Ishikawa (cell line): ENCODE results near the gene APOBEC3A.

Source experiments
- CEBPB ChIP-seq: IDR thresholded peaks from 2 replicates; pipeline ENCODE4 v1.6.1; 2012
- CREB1 ChIP-seq: IDR thresholded peaks from 2 replicates; pipeline ENCODE4 v1.6.1; 2012; ENCODE audit warnings: low read depth
- EGR1 ChIP-seq: IDR thresholded peaks from 2 replicates; pipeline ENCODE4 v1.6.1; 2012
- EP300 ChIP-seq: IDR thresholded peaks from 2 replicates; pipeline ENCODE4 v1.6.1; 2012; ENCODE audit warnings: borderline replicate concordance
- FOXM1 ChIP-seq: IDR thresholded peaks from 2 replicates; pipeline ENCODE4 v1.6.1; 2012; ENCODE audit warnings: low read depth, borderline replicate concordance
- MAX ChIP-seq: IDR thresholded peaks from 2 replicates; pipeline ENCODE4 v1.6.1; 2012
- NFIC ChIP-seq: IDR thresholded peaks from 2 replicates; pipeline ENCODE4 v1.6.1; 2012
- RAD21 ChIP-seq: IDR thresholded peaks from 2 replicates; pipeline ENCODE4 v1.6.1; 2012; ENCODE audit warnings: low read depth
- TAF1 ChIP-seq: IDR thresholded peaks from 2 replicates; pipeline ENCODE4 v1.6.1; 2012; ENCODE audit warnings: low read depth, mild to moderate bottlenecking
- TCF12 ChIP-seq: IDR thresholded peaks from 2 replicates; pipeline ENCODE4 v1.6.1; 2012; ENCODE audit warnings: low read depth
- TEAD4 ChIP-seq: IDR thresholded peaks from 2 replicates; pipeline ENCODE4 v1.6.1; 2012
- USF1 ChIP-seq: IDR thresholded peaks from 2 replicates; pipeline ENCODE4 v1.6.1; 2012
- YY1 ChIP-seq: IDR thresholded peaks from 2 replicates; pipeline ENCODE4 v1.6.1; 2012; ENCODE audit warnings: low read depth
- ZBTB7A ChIP-seq: IDR thresholded peaks from 2 replicates; pipeline ENCODE4 v1.6.1; 2012; ENCODE audit warnings: low read depth
- TF ChIP-seq, protein P1 (sequence below): IDR thresholded peaks from 2 replicates; pipeline ENCODE4 v1.6.1; 2012; ENCODE audit warnings: low read depth, mild to moderate bottlenecking

APOBEC3A gene

DNA sequence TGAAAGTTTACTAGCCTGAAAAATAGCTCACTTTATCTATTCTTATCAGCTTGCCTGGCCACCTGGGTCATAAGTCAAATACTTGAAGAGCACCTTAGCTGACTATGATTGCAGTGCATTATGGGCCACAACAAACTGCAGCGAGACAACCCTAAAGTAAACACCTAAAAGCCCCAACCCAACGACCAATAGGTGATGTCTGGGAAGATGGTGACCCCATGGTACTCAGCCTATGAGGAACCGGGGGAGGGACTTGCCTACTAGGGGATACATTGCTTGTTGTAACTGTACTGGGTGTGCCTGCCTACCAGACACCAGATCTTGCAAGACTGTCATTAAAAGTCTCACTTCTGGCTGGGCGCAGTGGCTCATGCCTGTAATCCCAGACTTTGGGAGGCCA, 35.6 kb upstream of the APOBEC3A start:
- no peak for TF ChIP-seq USF1
- TF ChIP-seq TCF12: no peak
- TF ChIP-seq MAX: no peak
- no peak for TF ChIP-seq EP300
- TF ChIP-seq, protein P1, sequence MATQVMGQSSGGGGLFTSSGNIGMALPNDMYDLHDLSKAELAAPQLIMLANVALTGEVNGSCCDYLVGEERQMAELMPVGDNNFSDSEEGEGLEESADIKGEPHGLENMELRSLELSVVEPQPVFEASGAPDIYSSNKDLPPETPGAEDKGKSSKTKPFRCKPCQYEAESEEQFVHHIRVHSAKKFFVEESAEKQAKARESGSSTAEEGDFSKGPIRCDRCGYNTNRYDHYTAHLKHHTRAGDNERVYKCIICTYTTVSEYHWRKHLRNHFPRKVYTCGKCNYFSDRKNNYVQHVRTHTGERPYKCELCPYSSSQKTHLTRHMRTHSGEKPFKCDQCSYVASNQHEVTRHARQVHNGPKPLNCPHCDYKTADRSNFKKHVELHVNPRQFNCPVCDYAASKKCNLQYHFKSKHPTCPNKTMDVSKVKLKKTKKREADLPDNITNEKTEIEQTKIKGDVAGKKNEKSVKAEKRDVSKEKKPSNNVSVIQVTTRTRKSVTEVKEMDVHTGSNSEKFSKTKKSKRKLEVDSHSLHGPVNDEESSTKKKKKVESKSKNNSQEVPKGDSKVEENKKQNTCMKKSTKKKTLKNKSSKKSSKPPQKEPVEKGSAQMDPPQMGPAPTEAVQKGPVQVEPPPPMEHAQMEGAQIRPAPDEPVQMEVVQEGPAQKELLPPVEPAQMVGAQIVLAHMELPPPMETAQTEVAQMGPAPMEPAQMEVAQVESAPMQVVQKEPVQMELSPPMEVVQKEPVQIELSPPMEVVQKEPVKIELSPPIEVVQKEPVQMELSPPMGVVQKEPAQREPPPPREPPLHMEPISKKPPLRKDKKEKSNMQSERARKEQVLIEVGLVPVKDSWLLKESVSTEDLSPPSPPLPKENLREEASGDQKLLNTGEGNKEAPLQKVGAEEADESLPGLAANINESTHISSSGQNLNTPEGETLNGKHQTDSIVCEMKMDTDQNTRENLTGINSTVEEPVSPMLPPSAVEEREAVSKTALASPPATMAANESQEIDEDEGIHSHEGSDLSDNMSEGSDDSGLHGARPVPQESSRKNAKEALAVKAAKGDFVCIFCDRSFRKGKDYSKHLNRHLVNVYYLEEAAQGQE: no peak
- no peak for TF ChIP-seq CEBPB
- TF ChIP-seq YY1: no peak
- TF ChIP-seq TEAD4: no peak
- TF ChIP-seq FOXM1: no peak
- no peak for TF ChIP-seq CREB1
- no peak for TF ChIP-seq ZBTB7A
- no peak for TF ChIP-seq RAD21
- no peak for TF ChIP-seq NFIC
- TF ChIP-seq TAF1: no peak
- TF ChIP-seq EGR1: no peak

- 0 out of 2 replicates have a peak, but pooled peaks have one; percentile 3 for TF ChIP-seq RAD21
- TF ChIP-seq USF1: peak; percentile 99
- TF ChIP-seq CREB1: no peak
Measured at GRCh38 chr22:38923463-38924346, 33.7 kb upstream of the APOBEC3A start.

DNA sequence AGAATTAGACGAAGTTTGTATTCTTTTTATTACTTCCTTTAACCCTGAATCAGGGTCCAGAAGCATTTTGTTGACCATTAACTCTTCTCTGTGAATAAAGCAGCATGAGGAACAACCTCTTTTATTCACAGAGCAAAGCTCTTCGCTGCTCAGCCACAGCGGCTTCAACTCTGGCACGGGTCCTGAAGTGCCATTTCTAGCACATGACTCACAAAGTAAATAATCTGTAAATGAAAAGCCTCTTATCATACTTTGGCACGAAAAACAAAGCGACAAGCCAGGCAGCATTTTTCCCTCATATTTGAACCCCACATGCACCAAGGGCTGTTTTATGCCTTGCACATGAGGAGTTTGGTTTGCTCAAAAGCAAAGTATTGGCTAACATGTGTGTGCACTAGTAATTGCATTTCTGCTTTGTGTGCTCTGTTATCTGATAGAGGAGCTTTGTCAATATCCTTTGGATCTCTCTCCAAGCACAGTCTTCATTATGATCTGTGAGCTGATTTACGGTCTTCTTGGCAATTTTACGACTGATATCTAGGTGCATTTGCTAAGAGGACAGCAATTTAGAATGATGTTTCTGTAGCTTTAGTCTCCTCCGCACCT, 33.0 kb upstream of the APOBEC3A start:
- no peak for TF ChIP-seq EGR1
- no peak for TF ChIP-seq TAF1
- no peak for TF ChIP-seq RAD21
- TF ChIP-seq USF1: no peak
- no peak for TF ChIP-seq CEBPB
- TF ChIP-seq EP300: peak; percentile 77
- peak; percentile 79 for TF ChIP-seq FOXM1
- TF ChIP-seq TCF12: peak; percentile 90
- TF ChIP-seq MAX: peak; percentile 78; the same call in 1 of the 2 replicates
- TF ChIP-seq CREB1: no peak
- TF ChIP-seq, protein P1: peak; percentile 17; the same call in 1 of the 2 replicates
- peak; percentile 93 for TF ChIP-seq TEAD4
- TF ChIP-seq YY1: peak; percentile 41; the same call in 1 of the 2 replicates
- TF ChIP-seq ZBTB7A: 0 out of 2 replicates have a peak, but pooled peaks have one; percentile 27
- peak; percentile 98 for TF ChIP-seq NFIC

DNA sequence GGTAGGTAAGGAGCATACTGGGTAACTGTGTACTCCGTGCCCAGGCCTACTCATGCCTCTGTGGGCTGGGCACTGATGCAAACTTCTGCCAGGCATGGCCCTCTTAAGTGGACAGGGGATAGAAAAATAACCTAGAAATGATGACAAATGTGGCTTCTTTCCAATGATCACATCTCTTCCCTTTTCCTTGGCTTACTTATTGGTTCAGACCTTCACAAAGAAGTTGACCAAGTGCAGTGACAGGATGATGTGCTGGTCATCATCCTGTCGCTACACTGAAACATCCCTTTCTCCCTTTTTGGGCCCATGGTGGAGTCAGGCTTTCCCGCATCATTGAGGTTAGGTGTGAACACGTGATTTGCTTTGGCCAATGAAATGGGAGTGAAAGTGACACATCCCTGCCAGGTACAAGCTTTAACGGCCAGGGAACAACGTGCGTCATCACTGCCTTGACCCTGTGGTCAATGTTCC, 31.8 kb upstream of the APOBEC3A start:
- no peak for TF ChIP-seq EP300

DNA sequence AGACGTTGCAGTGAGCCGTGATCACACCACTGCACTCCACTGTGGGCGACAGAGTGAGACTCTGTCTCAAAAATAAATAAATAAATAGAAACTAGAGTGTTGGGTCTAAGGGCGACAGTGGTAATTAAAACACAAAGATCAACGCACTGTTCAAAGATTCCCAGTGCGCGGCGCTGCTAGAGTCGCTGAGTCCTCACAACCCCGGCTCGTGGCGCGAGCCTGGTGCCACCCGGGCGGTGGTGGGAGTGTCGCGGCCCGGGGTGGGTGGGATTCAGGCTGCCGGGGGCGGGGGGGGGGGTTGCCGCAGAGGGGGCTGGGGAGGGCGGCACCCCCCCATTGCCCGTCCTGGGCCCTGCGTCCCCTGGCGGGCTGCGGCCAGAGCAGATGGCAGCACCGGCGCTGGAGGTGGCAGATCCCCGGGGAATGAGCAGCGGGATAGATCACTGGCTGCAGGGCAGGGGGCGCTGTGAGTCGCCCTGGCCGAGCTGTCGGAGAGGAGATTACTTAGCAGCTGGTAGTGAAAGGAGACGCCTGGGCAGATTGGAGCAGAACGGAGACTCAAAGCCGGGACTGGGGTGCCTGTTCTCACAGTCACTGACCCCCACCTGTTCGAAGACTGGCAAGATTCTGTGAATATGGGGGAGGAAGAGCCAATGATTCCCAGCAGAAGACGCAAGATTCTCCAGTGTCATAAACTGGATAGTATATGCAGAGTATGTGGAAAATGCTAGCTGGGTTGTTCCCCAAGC, 30.2 kb upstream of the APOBEC3A start:
- TF ChIP-seq MAX (no peak), RAD21 (0 out of 2 replicates have a peak, but pooled peaks have one; percentile 3)
